PC-3 (cell line): ENCODE results near the gene ZNF441. TPM values are rescaled to one million over a fixed set of nuclear protein-coding genes. Genes with fewer than 3 reads are reported as not detected.
"Not testable (repeated sequence)": the region's sequence is repeated elsewhere in the genome, so short reads cannot be mapped to it uniquely, and the experiment has no call there.

Experiments
- ATAC-seq: fragments of 200-7000 bp; cut with Tn5 transposase; 2 replicates; pipeline ENCODE4 v1.9.1; 2020; ENCODE audit warnings: mild to moderate bottlenecking, moderate library complexity
- BruUV-seq: library from RNA; stranded (reverse); fragments of 400-500 nt; replicated peaks from 2 replicates; lab custom pipeline; 2021; lab: Mats Ljungman, UMichigan
- CTCF ChIA-PET: fragments of 300-600 bp; sonication (Branson Sonifier 250); formaldehyde crosslinking; loops from one replicate; lab custom pipeline; 2022; ENCODE audit warnings: antibody characterized with exemption; lab: Charles Lee
- POLR2A ChIA-PET: fragments of 300-600 bp; sonication (Branson Sonifier 250); formaldehyde crosslinking; loops from one replicate; lab custom pipeline; 2022; ENCODE audit warnings: antibody characterized with exemption; ENCODE audit not compliant: unreplicated experiment; lab: Charles Lee
- DNase-seq: peaks from one replicate; pipeline ENCODE4 v3.0.0-alpha.2; 2015
- H2AFZ ChIP-seq: fragments of 300-600 bp; sonication (generic); 2 replicates; pipeline ENCODE4 v1.6.0; 2016; ENCODE audit warnings: antibody characterized with exemption, low read length
- H3F3A ChIP-seq: fragments of 300-600 bp; sonication (generic); one replicate; pipeline ENCODE4 v1.6.0; 2017; ENCODE audit warnings: antibody characterized with exemption, low read length, control low read depth, mild to moderate bottlenecking; ENCODE audit not compliant: unreplicated experiment
- H3K27ac ChIP-seq: fragments of 300-600 bp; sonication (generic); 2 replicates; pipeline ENCODE4 v1.5.1; 2016; ENCODE audit warnings: mild to moderate bottlenecking, low read length
- H3K27me3 ChIP-seq: fragments of 300-600 bp; sonication (generic); 2 replicates; pipeline ENCODE4 v1.6.1; 2016; ENCODE audit warnings: low read length, mixed read lengths
- H3K36me3 ChIP-seq: fragments of 300-600 bp; sonication (generic); 2 replicates; pipeline ENCODE4 v1.6.1; 2016; ENCODE audit warnings: low read depth, mixed run types, low read length, mixed read lengths
- H3K4me1 ChIP-seq: fragments of 300-600 bp; sonication (generic); 2 replicates; pipeline ENCODE4 v1.5.1; 2016; ENCODE audit warnings: low read length; ENCODE audit not compliant: insufficient read depth
- H3K4me2 ChIP-seq: fragments of 300-600 bp; sonication (generic); 2 replicates; pipeline ENCODE4 v1.6.0; 2016; ENCODE audit warnings: low read length
- H3K4me3 ChIP-seq: fragments of 300-600 bp; sonication (generic); 2 replicates; pipeline ENCODE4 v1.5.1; 2016; ENCODE audit warnings: mild to moderate bottlenecking, low read length, mixed read lengths
- H3K79me2 ChIP-seq: fragments of 300-600 bp; sonication (generic); 2 replicates; pipeline ENCODE4 v1.6.1; 2017; ENCODE audit warnings: low read length, mixed read lengths
- H3K9ac ChIP-seq: fragments of 300-600 bp; sonication (generic); 2 replicates; pipeline ENCODE4 v1.6.0; 2016; ENCODE audit warnings: mild to moderate bottlenecking, low read length
- H3K9me2 ChIP-seq: fragments of 300-600 bp; sonication (generic); replicated peaks from 2 replicates; pipeline ENCODE4 v1.6.1; 2016; ENCODE audit warnings: mixed run types, low read length, mixed read lengths
- H3K9me3 ChIP-seq: fragments of 300-600 bp; sonication (generic); 2 replicates; pipeline ENCODE4 v1.6.1; 2016; ENCODE audit warnings: low read length, mixed read lengths
- H4K20me1 ChIP-seq: fragments of 300-600 bp; sonication (generic); 2 replicates; pipeline ENCODE4 v1.6.1; 2016; ENCODE audit warnings: low read length, mixed read lengths
- EZH2 ChIP-seq: fragments of 300-600 bp; sonication (generic); IDR thresholded peaks from one replicate; pipeline ENCODE4 v1.6.1; 2017; ENCODE audit warnings: antibody characterized with exemption, mild to moderate bottlenecking, low read length; ENCODE audit not compliant: unreplicated experiment
- EZH2phosphoT487 ChIP-seq: fragments of 300-600 bp; sonication (generic); IDR thresholded peaks from 2 replicates; pipeline ENCODE4 v1.6.1; 2018; ENCODE audit warnings: mild to moderate bottlenecking, antibody characterized with exemption, low read length, borderline replicate concordance
- intact Hi-C: fragments of 100-400 bp; cut with micrococcal nuclease; formaldehyde crosslinking; loops from 2 replicates; pipeline ENCODE4 v1.9.0; 2023
- total RNA-seq: library from RNA; depleted of rRNA; stranded (reverse); fragments of >200 nt; gene quantifications from 2 replicates; pipeline ENCODE4 v1.2.3, GENCODE V29; 2014
- TF ChIP-seq, protein P1 (sequence below): fragments of 300-600 bp; sonication (generic); conservative IDR thresholded peaks from 2 replicates; pipeline ENCODE4 v1.5.1; 2017; ENCODE audit warnings: antibody characterized with exemption, low read depth, mild to moderate bottlenecking, low read length

The ZNF441 gene
- total RNA-seq, 1 experiment from 2014 or later: 6.9 TPM

DNA sequence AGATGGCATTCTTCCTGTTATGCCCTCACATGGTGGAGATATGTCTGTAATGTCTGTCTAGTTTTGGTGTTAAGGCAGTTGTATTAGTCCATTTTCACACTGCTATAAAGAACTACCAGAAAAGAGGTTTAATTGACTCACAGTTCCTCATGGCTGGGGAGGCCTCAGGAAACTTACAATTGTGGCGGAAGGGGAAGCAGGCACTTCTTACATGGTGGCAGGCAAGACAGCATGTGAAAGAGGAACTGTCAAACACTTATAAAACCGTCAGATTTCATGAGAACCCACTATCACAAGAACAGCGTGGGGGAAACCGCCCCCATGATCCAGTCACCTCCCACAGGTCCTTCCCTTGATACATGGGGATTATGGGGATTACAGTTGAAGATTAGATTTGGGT lies 3.2 kb downstream of the ZNF441 start:
- no peaks in the 10 kb centered on the region for H3F3A ChIP-seq
- no peaks in the 10 kb centered on the region for H4K20me1 ChIP-seq
- H3K4me1 ChIP-seq: peaks cover 8% of the 10 kb centered on the region; the same call in 1 of the 2 replicates
- no TSS peak for BruUV-seq
- no peaks in the 10 kb centered on the region for H3K9me2 ChIP-seq
- TF ChIP-seq, protein P1, sequence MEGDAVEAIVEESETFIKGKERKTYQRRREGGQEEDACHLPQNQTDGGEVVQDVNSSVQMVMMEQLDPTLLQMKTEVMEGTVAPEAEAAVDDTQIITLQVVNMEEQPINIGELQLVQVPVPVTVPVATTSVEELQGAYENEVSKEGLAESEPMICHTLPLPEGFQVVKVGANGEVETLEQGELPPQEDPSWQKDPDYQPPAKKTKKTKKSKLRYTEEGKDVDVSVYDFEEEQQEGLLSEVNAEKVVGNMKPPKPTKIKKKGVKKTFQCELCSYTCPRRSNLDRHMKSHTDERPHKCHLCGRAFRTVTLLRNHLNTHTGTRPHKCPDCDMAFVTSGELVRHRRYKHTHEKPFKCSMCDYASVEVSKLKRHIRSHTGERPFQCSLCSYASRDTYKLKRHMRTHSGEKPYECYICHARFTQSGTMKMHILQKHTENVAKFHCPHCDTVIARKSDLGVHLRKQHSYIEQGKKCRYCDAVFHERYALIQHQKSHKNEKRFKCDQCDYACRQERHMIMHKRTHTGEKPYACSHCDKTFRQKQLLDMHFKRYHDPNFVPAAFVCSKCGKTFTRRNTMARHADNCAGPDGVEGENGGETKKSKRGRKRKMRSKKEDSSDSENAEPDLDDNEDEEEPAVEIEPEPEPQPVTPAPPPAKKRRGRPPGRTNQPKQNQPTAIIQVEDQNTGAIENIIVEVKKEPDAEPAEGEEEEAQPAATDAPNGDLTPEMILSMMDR: no peak
- TF ChIP-seq EZH2 (no peak), EZH2phosphoT487 (no peak)
- POLR2A ChIA-PET: no interaction called here
- peaks cover 18% of the 10 kb centered on the region for H3K9me3 ChIP-seq
- H3K4me3 ChIP-seq: no peak overlapping the region
- CTCF ChIA-PET: no interaction called here
- peaks cover 31% of the 10 kb centered on the region for H3K79me2 ChIP-seq
- H3K27me3 ChIP-seq: no peaks in the 10 kb centered on the region
- H3K36me3 ChIP-seq: peaks cover 40% of the 10 kb centered on the region; the same call in 1 of the 2 replicates
- no peak overlapping the region for H2AFZ ChIP-seq
- DNase-seq (no peak), ATAC-seq (no peak)
- H3K9ac ChIP-seq: no peak overlapping the region
- no peak overlapping the region for H3K27ac ChIP-seq
- intact Hi-C loops: no loop called here
- H3K4me2 ChIP-seq: no peak overlapping the region

DNA sequence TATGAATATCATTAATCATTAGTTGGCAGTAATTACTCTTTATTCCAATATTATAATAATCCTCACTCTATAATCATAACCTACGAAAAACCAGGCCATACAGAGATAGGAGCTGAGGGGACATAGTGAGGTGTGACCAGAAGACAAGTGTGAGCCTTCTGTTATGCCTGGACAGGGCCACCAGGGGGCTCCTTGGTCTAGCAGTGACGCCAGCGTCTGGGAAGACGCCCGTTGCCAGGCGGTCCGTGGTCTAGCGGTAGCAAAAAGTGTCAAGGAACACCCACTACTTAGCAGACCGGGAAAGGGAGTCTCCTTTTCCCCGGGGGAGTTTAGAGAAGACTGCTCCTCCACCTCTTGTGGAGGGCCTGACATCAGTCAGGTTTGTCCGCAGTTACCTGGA lies 4.7 kb downstream of the ZNF441 start:
- ATAC-seq, BruUV-seq: not testable (repeated sequence)

DNA sequence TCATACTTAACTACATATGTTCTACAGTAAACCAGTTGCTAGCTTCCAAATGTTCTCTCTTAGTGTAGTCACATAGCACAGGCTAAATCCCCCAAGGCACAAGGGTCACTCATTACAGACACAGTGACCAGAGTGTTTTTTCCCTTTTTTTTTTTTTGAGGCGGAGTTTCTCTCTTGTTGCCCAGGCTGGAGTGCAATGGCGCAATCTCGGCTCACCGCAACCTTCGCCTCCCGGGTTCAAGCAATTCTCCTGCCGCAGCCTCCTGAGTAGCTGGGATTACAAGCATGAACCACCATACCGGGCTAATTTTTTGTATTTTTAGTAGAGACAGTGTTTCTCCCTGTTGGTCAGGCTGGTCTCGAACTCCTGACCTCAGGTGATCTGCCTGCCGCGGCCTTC lies 9.9 kb downstream of the ZNF441 start:
- Histone ChIP-seq H3K9me3 (peaks cover 68% of the 10 kb centered on the region), H3K79me2 (0 out of 2 replicates have a peak, but pooled peaks cover 10% of the 10 kb centered on the region), H3K36me3 (peaks cover 78% of the 10 kb centered on the region)
- H3K27me3 ChIP-seq, H3K4me1 ChIP-seq, DNase-seq, ATAC-seq, BruUV-seq, H3K4me2 ChIP-seq, intact Hi-C loops, H3K9me2 ChIP-seq, H3K27ac ChIP-seq, H2AFZ ChIP-seq, H4K20me1 ChIP-seq, H3K9ac ChIP-seq, H3K4me3 ChIP-seq, CTCF ChIA-PET, H3F3A ChIP-seq, POLR2A ChIA-PET: not testable (repeated sequence)

More for the DNA sequence above, 4.7 kb downstream of the ZNF441 start:
- H3K4me2 ChIP-seq, H3K4me3 ChIP-seq, DNase-seq, H3K27ac ChIP-seq, H3F3A ChIP-seq, H3K27me3 ChIP-seq, intact Hi-C loops, POLR2A ChIA-PET, H3K9ac ChIP-seq, H3K4me1 ChIP-seq, H2AFZ ChIP-seq, H4K20me1 ChIP-seq, H3K9me2 ChIP-seq: not testable (repeated sequence)
- CTCF ChIA-PET: interaction anchor here (0.5 kb wide), 1 partner anchor 528 kb away, joined by 4 read pairs; no protein-coding TSS in a partner anchor
- Histone ChIP-seq H3K9me3 (peaks cover 29% of the 10 kb centered on the region), H3K79me2 (peaks cover 32% of the 10 kb centered on the region), H3K36me3 (peaks cover 51% of the 10 kb centered on the region)
